ENCODE results near the gene RAET1E.
A peak's percentile ranks its signal among the peaks of the same experiment; 100 is the strongest.
"Not testable (repeated sequence)": the region's sequence is repeated elsewhere in the genome, so short reads cannot be mapped to it uniquely, and the experiment has no call there.

RAET1E gene

DNA sequence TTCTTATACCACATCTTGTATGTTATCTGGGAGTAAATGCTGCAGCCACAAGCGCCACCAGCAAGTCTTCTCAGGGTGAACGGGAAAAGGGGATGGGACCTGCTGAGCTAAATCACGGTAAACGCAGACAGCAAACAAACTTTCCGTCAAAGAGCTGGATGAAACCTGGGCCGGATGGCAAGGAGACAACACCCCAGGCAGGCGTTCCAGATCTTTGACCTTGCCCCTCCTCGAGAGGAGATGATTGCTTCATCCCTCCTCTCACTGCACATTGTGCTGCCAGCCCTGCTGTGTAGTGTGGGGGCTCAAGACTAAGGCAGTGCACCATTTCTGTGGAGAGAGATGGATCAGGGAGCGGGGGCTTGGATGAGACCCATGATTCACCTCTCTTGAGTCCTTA lies 9.8 kb downstream of the RAET1E start:
- no peak for DNase-seq

DNA sequence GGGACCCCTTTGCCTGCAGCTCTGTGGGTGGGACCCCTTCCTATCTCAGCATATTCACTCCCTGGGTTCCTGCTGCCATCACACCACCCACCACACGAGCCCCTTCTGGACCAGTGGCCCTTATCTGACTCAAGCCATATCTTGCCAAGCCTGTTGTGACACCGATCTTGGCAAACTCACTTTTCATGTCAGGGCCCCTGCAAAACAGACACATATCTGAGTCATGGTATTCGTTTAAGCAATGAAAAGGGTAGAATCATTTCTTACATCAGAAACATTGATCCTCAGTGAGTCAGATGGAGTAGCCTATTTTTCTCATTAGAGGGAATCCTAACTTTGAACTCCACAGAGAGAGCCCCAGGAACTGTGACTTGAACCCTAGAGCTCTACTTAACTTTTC lies 10.6 kb downstream of the RAET1E start:
- DNase-seq = no peak

DNA sequence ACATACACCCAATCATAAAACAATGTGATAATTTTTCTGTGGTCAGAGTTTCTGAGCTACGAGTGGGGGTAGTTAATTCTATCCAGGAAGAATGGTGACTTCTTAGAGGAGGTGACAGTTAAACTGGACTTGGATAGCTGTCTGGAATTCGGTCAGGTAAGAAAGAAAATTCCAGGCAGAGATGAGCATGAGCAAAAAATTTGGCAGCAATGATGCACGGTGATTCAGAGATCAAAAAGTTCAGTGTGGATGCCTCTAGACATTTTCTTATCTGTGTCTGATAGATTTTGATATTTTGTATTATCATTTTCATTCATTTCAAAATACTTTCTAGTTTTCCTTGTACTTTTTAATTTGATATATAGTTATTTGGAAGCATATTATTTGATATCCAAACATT lies 12.0 kb downstream of the RAET1E start:
- DNase-seq = no peak

DNA sequence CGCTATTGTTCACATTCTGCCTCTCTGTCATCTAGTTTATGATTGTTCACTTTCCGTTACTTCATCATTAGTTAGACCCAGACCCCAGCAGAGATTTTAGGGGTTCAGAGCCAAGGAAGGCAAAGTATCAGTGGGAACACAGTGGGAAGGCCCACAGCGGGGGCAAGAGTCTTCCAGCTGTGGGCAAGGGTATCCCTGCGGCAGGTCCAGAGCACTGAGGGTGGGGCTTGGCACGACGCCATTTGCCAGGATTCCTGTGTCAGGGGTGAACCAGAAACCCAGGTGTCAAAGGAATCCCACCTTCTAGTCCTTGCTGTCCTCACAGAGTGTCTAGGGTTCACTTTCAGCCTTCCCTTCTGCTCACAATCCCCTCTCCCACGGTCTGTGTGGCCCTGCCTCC lies 13.3 kb downstream of the RAET1E start:
- DNase-seq = no peak

DNA sequence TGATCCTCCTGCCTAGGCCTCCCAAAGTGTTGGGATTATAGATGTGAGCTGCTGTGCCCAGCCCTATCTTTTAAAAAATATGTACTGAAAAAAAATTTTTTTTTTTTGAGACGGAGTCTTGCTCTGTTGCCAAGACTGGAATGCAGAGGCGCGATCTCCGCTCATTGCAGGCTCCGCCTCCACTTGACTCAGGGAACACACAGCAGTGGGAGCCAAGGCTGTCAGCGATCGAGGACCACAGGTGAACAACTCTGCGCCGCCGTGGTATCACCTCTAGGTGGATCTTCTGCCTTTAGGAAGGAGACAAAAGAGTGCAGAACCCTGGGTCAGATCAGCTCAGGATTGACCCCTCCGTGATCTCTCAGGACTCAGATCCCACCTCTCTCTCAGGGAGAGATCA lies 13.7 kb downstream of the RAET1E start:
- DNase-seq = no peak

DNA sequence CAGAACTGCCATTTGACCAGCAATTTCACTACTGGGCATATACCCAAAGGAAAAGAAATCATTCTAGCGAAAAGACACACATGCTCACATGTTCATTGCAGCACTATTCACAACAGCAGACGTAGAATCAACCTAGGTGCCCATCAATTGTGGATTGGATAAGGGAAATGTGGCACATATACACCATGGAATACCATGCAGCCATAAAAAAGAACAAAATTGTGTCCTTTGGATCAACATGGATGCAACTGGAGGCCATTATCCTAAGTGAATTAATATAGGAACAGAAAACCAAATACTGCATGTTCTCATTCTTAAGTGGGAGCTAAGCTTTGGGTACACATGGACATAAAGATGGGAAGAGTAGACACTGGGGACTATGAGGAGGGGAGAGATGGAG lies 16.1 kb downstream of the RAET1E start:
- DNase-seq = no peak

DNA sequence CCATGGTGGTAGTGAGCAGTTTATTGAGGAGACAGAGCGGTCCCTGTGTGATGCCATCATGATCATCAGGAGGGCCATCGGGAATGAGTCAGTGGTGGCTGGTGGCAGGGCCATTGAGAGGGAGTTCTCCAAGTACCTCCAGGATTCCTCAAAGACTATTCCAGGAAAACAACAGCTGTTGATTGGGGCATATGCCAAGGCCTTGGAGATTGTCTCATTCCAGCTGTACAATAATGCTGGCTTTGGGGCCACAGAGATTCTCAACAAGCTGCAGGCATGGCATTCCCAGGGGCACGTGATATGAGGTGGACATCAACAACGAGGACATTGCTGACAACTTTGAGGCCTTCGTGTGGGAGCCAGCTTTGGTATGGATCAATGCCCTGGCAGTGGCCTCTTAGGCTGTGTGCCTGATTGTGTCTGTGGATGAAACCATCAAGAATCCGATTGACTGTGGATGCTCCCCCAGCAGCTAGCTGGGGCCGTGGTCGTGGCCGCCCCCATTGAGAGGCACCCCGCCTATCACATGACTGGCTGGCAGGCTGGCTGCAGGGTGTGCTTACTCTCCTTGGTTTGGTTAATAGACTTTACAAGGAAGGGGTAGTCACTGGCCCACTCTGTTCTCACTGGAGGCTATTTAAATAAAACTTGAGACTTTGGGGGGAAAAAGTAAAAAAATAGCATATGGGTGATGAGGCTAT lies 16.7 kb downstream of the RAET1E start:
- no peak for DNase-seq

DNA sequence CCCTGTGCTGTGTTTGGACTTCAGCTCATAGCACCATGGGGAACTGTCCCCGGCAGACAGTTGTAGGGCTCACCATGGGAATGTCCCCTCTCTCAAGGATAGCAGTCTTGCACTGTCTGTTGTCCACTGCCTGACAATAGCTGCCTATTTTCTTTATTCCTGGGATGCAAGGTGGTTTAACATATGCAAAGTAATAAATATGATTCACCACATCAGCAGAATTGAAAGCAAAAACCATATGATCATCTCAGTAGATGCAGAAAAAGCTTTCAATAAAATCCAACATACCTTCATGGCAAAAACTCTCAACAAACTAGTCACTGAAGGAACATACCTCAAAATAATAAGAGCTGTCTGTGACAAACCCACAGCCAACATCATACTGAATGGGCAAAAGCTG lies 20.3 kb downstream of the RAET1E start:
- no peak for DNase-seq

DNA sequence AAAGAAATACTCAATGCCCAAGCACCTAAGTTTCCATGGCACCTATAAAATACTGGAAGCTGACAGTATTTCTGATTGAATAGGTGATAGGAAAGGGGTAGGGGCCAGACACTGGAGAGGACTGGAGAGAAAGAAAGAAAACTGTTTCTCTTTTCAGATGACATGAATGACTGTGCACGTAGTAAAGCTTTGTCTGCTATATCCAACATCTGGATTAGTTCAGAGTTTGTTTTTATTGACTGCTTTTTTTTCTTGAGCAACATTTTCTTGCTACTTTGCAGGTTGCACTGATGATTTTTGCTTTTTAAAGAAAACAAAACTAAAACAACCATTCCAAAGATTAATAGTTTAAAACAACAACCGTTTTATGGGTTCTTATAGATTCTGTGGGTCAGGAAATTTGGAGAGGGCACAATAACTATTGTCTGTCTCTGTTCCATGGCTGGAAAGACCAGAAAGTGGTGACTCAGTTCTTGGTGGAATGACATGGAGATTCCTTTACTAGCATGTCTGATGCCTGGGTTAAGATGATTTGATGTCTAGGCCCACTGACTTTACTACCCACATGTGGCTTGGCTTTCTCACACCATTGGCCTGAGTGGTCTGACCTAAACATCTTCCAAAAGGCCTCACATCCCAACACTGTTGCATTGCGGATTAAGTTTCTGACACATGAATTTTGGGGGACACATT lies 21.5 kb downstream of the RAET1E start:
- no peak for DNase-seq

DNA sequence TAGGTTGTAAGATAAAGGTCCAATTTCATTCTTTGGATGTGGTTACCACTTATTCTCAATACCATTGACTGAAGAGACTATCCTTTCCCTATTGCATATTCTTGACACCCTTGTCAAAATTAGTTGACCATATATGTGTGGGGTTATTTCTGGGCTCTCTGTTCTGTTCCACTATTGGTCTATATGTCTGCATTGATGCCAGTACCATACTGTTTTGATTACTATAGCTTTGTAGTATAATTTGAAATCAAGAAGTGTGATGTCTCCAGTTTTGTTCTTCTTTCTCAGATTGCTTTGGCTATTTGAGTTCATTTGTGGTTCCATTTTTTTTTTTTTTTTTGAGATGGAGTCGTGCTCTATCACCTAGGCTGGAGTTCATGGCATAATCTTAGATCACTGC lies 25.7 kb downstream of the RAET1E start:
- DNase-seq = no peak

DNA sequence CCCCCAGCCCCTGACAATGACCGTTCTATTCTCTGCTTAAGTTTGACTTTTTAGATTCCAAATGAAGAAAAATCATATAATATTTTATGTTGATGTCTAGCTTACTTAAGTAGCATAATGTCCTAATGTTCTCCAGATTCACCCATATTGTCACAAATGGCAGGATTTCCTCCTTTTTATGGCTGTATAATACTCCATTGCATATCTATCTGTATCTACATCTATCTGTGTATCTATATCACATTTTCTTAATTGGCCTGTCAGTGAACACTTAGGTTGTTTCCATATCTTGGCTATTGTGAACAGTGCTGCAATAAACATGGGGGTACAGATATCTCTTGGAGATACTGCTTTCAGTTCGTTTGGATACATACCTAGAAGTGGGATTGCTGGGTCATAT lies 26.7 kb downstream of the RAET1E start:
- DNase-seq = no peak

DNA sequence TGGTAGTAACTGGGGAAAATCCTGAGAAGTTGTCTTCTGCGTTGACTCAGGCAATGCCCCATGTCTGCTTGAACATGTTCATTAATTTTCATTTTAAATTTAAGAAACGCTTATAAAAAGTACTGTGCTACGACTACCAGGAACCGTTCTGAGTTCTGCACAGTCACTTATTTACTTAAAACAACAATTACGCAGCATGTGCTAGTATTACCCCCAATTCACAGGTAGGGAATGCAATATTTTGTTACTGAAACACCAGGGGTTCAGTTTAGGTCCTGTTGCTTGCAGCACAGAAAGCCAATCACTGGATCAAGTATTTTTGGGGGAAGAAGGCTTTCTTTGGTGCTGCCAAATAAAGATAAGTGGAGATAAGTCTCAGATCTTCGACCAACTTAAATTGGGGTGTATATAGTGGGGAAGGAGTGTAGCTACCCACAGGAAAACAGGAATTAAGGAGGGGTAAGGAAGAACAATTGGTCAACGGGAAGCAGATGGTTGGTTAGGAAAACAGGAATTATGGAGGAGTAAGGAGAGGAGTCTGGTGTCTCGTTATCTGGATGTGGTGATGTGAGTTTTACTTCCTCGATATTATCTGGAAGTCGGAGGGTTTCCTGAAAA lies 28.5 kb downstream of the RAET1E start:
- DNase-seq = no peak

DNA sequence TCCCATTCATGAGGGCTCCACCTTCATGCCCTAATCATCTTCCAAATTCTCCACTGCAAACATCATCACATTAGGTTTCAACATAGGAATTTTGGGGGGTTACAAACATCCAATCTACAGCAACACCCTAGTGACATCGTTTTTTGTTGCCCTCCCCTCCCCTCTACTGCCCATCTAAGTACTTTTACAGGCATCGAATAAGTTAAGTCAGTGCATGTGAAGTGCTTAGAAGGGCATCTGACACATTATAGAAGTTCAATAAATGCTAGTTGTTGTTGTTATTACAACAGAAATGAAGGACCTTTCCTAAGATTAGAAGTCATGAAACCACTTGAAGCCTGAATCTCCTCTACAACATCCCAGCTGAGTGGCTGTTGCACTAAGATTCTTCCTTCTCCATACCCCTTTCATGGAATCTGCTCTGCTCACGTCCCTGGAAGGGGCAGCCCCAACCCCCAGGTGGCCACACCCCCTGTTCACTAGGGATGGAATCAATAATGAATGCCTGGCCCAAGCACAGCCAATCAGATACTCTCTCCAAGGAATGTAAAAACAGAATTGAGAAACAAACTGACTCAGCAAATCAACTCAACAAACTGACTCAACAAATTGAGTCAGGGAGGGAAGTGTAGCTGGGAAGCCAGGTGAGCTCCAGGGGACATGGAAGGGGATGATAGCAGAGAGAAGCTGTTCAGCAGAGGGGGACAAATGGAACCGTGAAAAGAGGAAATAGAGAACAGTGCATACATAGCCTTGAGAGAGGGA lies 29.9 kb downstream of the RAET1E start:
- DNase-seq = no peak

DNA sequence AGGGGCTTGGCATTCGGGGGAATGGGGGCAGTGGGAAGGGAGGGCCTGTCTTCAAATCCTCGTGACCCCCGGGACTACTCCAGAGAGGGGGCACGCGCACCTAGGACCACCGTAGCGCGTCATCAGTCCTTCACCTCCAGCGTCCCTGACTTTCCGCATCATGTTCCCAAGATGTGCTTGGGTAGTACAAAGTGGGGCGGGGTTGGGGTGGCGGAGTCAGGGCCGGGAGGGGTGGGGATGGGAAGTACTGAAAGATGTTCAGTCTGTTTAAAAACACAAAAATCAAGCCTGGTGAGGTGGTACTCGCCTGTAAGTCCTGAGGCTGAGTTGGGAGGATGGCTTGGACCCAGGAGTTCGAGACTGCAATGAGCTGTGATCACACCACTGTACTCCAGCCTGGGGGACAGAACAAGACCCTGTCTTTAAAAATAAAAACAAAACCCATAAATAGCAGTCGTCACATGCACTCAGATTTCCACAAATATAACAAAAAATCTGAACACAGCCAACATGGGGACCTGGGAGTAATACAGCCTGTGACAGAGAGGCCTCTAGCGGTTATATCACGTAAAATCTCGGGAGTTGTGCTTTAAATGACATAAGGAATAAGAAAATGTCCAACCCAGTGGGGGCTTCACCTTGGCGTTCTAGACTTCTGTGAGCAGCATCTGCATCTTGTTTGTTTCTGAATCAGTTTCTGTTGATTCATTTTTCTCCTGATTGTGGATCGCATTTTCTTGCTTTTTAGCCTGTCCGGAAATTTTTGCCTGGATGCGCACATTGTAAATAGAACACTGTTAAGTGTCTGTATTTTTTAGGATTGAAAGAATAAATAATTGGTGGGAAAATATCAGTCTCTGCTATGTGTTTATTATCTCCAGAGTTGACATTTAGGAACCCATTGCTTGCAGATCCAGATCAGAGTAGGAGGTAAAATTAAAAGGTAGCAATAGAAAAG lies 33.1 kb downstream of the RAET1E start:
- DNase-seq = peak; percentile 49

DNA sequence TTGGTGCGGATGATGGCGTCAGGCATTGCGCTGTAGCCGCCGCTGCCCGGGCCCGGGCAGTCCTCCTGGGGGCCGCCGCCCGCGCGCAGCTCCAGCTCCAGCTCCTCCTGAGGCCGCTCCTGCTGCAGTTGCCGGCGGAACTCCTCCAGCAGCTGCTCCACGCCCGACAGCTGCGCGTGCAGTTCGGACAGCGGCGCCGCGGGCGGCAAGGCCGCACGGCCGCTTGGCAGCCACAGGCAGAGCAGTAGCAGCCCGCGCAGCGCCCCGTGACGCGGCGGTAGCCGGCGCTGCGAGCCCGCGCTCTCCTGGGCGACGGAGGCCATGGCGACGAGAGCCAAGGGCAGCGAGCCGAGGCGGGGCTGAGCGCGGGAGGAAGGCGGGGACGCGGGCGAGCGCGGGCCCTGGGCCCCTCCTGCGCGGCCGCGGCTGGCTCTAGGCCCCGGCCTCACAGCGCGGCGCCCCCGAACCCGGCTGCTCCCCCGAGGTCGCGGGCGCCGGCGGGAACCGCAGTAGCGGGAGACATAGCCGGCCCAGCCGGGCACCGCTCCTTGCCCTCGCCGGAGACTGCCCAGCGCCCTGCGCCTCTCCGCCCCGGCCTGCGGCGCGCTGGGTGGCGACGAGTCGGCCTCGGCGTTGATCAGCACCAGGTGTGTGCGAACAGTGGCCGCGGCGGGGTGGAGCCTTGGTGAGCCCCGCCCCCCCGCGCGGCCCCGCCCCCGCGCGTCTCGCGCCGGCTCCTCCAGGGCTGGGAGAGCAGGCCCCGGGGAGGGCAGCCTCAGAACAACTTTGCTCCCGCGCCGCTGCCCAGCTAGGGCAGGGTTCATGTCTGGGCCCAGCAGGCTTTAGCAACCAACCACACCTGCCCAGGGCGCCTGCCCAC lies 34.0 kb downstream of the RAET1E start, which contains the start of gene LRP11:
Gene LRP11, minus strand, starts transcription at position 662 of the 880 bp plus-strand sequence. Its CDS starts 339 bp downstream, at position 323.
- peak; percentile 31 for DNase-seq

DNA sequence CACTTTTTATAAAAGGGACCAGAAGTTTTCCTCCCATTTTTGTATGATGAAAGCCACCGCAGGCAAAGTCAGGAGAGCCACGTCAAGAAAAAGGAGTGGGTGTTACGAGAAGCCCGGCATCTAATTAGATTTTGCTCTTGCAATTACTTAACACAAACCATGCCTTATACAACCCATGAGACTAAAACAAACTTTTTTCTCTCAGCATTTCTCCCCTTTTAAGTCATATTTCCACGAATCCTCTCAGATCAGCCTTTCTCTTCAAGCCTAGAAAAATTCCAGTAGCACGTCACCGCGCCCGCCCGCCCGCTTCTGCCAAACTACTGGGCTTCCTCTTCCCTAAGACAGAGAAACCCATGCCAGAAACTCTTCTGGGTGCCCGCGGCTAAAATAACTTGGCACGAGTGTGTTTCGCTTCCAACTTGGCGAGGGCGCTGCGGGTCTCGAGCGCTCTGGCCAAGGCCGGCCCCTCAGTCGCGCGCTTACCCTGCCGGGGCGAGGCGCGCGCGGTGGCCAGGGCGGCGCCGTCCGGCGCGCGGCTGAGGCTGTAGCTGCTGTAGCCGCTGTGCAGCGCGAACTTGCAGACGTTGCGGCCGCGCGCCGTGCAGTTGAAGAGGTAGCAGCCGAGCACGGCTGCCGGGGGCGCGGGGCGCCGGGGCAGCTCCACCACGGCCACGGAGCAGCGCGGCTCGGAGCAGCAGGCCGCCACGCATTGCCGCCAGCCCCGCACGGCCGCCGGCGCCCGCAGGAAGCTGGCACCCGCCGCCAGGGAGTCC lies 34.8 kb downstream of the RAET1E start:
- DNase-seq = no peak

DNA sequence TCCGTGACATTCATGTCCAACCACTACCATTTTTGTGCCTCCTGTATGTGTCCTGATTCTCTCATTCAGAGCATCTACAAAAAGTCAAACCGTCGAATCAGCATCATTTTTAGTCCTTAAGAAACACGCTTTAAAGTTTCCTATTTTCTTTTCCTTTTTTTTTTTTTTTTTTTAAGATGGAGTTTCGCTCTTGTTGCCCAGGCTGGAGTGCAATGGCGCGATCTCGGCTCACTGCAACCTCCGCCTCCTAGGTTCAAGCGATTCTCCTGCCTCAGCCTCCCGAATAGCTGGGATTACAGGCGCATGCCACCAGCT lies 35.5 kb downstream of the RAET1E start:
- DNase-seq = not testable (repeated sequence)

DNA sequence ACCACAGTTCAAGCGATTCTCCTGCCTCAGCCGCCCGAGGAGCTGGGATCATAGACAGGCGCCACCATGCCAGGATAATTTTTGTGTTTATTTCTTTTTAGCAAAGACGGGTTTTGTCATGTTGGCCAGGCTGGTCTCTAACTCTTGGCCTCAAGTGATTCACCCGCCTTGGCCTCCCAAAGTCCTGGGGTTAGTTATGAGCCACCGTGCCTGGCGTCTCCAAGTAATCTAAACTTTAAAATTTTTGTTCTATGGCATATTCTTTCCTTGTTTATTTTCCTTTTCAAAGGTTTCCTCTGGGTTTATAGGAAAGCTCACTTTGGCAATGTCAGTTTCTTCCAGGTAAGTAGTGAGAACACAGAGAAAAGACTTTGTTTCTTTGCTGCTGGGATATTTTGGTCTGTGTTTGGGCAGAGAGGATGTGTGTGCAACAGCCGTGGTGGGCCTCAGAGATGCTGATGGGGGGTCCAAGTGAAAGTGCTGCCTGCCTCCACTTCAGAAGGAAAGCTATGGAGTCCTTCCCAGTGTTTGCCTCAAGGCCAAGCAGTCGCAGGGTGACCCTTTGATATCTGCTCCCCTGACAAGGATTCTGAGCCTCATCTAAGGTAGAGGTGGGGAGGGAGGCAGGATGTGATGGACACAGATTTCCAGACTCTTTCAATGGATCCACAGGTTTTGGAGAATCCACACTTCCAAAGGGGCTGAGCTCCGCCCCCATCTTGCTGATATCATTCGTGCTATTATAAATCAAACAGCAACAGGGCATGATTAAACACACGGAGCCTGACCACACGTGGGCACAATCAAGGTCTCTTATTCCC lies 36.1 kb downstream of the RAET1E start:
- no peak for DNase-seq

DNA sequence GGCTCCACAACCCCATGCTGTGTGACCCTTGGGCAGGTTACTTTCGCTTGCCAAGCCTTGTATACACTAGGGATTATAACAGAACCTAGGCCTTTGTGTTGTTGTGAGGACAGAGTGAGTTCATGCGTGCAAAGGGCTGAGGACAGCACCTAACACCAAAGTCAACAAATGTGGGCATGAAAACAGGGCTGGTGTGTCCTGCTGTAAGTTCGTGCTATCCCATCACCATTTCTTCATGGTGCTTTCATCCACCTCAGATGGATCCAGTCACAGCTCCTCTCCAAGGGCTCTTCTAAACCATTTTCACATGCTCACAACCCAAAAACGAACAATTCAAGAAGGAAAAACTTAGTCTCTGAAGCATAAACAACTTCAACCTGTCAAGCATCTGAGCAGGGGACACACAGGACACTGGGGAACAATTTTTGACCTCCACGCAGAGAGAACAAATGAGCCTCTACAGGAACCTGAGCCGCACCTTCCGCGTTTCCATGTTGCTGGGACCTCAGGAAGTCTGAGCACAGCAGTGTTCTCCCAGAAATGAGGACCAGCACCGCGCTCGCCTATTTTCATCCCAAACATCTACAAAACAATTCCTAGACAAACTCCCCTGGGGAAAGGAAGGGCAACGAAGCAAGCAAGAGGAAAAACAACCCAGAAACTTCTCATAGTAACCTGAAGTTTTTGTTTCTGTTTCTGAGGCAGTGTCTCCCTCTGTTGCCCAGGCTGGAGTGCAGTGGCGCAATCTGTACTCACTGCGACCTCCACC lies 36.9 kb downstream of the RAET1E start:
- no peak for DNase-seq

Measured in NCI-H187 treated with DMSO at 0.1 percent for 48 hours (cell line).